Measurements from ENCODE around the gene ATP1B3.
"Not testable (repeated sequence)": the region's sequence is repeated elsewhere in the genome, so short reads cannot be mapped to it uniquely, and the experiment has no call there.

The ATP1B3 gene

GRCh38 chr3:141839389-141839788 is 37.1 kb upstream of the ATP1B3 start:
- no peak for DNase-seq (ENCODE audit: extremely low spot score)
- ChIA-PET POLR2A (no interaction called here), CTCF (no interaction called here)
- no peak for TF ChIP-seq CTCF (IDR thresholded peaks at IDR 0.05; ENCODE audit: control extremely low read depth, extremely low read depth, low read depth, missing control alignments)

- POLR2A ChIA-PET: no interaction called here
- CTCF ChIA-PET: interaction anchor here (1.0 kb wide), 2 partner anchors 9 to 15 kb away, joined by 3 to 5 read pairs; no protein-coding TSS in a partner anchor
- no peak for DNase-seq (ENCODE audit: extremely low spot score)
- TF ChIP-seq CTCF (IDR thresholded peaks at IDR 0.05; ENCODE audit: control extremely low read depth, extremely low read depth, low read depth, missing control alignments): no peak
Measured at GRCh38 chr3:141840737-141841544, 35.5 kb upstream of the ATP1B3 start.

GRCh38 chr3:141844108-141844507 is 32.3 kb upstream of the ATP1B3 start:
- ChIA-PET POLR2A (no interaction called here), CTCF (interaction anchor here (1.0 to 1.9 kb wide), 5 partner anchors 9 to 136 kb away, joined by 3 to 6 read pairs (median 3); no protein-coding TSS in a partner anchor)
- no peak for DNase-seq (ENCODE audit: extremely low spot score)
- no peak for TF ChIP-seq CTCF (IDR thresholded peaks at IDR 0.05; ENCODE audit: control extremely low read depth, extremely low read depth, low read depth, missing control alignments)

- CTCF ChIA-PET: interaction anchor here (1.0 to 1.9 kb wide), 5 partner anchors 8 to 106 kb away, joined by 3 to 6 read pairs (median 3); no protein-coding TSS in a partner anchor
- DNase-seq (ENCODE audit: extremely low spot score): no peak
- POLR2A ChIA-PET: no interaction called here
- TF ChIP-seq CTCF (IDR thresholded peaks at IDR 0.05; ENCODE audit: control extremely low read depth, extremely low read depth, low read depth, missing control alignments): no peak
Measured at GRCh38 chr3:141844812-141845211, 31.6 kb upstream of the ATP1B3 start.

GRCh38 chr3:141845407-141846049 is 30.9 kb upstream of the ATP1B3 start:
- CTCF ChIA-PET: interaction anchor here (1.2 to 1.9 kb wide), 4 partner anchors 11 to 284 kb away, joined by 3 to 6 read pairs (median 4); no protein-coding TSS in a partner anchor
- POLR2A ChIA-PET: no interaction called here
- TF ChIP-seq CTCF (IDR thresholded peaks at IDR 0.05; ENCODE audit: control extremely low read depth, extremely low read depth, low read depth, missing control alignments): no peak
- no peak for DNase-seq (ENCODE audit: extremely low spot score)

- TF ChIP-seq CTCF (IDR thresholded peaks at IDR 0.05; ENCODE audit: control extremely low read depth, extremely low read depth, low read depth, missing control alignments): no peak
- no peak for DNase-seq (ENCODE audit: extremely low spot score)
- ChIA-PET POLR2A (no interaction called here), CTCF (interaction anchor here (1.3 kb wide), 2 partner anchors 108 to 285 kb away, joined by 3 read pairs; no protein-coding TSS in a partner anchor)
Measured at GRCh38 chr3:141846050-141846433, 30.4 kb upstream of the ATP1B3 start.

- POLR2A ChIA-PET; CTCF ChIA-PET; DNase-seq (ENCODE audit: extremely low spot score): not testable (repeated sequence)
Measured at GRCh38 chr3:141848159-141848748, 28.2 kb upstream of the ATP1B3 start.
